Measurements from ENCODE around the gene PTGER3.

GRCh38 chr1:71027991-71028390 is 19.6 kb downstream of the PTGER3 start:
- no peak for TF ChIP-seq CTCF (IDR thresholded peaks at IDR 0.05)
- no peak for TF ChIP-seq POLR2A (IDR thresholded peaks at IDR 0.05)
